GM12878 (cell line): Measurements from ENCODE around the gene ADAP1. TPM values are rescaled to one million over a fixed set of nuclear protein-coding genes. Genes with fewer than 3 reads are reported as not detected.

ENCODE experiments used
- ASH2L ChIP-seq: fragments of 300-600, 200-600 bp; sonication (generic); IDR thresholded peaks from 2 replicates; pipeline ENCODE4 v1.6.1; 2017; ENCODE audit warnings: low read depth, mild to moderate bottlenecking, borderline replicate concordance
- ATF2 ChIP-seq: IDR thresholded peaks from 2 replicates; pipeline ENCODE4 v1.6.1; 2012; ENCODE audit warnings: low read length, inconsistent platforms
- BRCA1 ChIP-seq: IDR thresholded peaks from 2 replicates; pipeline ENCODE4 v1.6.1; 2011; ENCODE audit warnings: low read depth, low read length, improper control_type of control experiment
- CREM ChIP-seq: IDR thresholded peaks from 2 replicates; pipeline ENCODE4 v1.6.1; 2014; ENCODE audit warnings: antibody characterized with exemption, low read depth
- E2F4 ChIP-seq: IDR thresholded peaks from 2 replicates; pipeline ENCODE4 v1.6.1; 2012; ENCODE audit warnings: low read depth, low read length, improper control_type of control experiment
- E4F1 ChIP-seq: fragments of 450-650 bp; IDR thresholded peaks from 2 replicates; pipeline ENCODE4 v1.6.1; 2018; ENCODE audit warnings: borderline replicate concordance, mild to moderate bottlenecking; ENCODE audit not compliant: partially characterized antibody
- PAX5 ChIP-seq: IDR thresholded peaks from 2 replicates; pipeline ENCODE4 v1.6.1; 2011; ENCODE audit warnings: low read depth, low read length, borderline replicate concordance
- PBX3 ChIP-seq: IDR thresholded peaks from 2 replicates; pipeline ENCODE4 v1.6.1; 2011; ENCODE audit warnings: mild to moderate bottlenecking, low read depth, low read length, moderate library complexity; ENCODE audit not compliant: insufficient replicate concordance
- PRDM15 ChIP-seq: fragments of 450-650 bp; formaldehyde crosslinking; IDR thresholded peaks from 2 replicates; pipeline ENCODE4 v1.4.0; 2020; ENCODE audit warnings: mild to moderate bottlenecking, moderate library complexity
- RAD51 ChIP-seq: fragments of 450-650 bp; IDR thresholded peaks from 2 replicates; pipeline ENCODE4 v1.6.1; 2016; ENCODE audit warnings: moderate library complexity, mild to moderate bottlenecking, inconsistent platforms
- RELA ChIP-seq: fragments of 450-650 bp; IDR thresholded peaks from 2 replicates; pipeline ENCODE4 v1.8.0; 2014; ENCODE audit warnings: borderline replicate concordance; ENCODE audit not compliant: partially characterized antibody
- SMAD5 ChIP-seq: IDR thresholded peaks from 2 replicates; pipeline ENCODE4 v1.6.1; 2016; ENCODE audit warnings: antibody characterized with exemption, low read depth
- SMARCA5 ChIP-seq: fragments of 450-650 bp; IDR thresholded peaks from 2 replicates; pipeline ENCODE4 v1.6.1; 2017; ENCODE audit warnings: mild to moderate bottlenecking
- STAT3 ChIP-seq: IDR thresholded peaks from 2 replicates; pipeline ENCODE4 v1.6.1; 2011; ENCODE audit warnings: low read depth, low read length, improper control_type of control experiment
- SUPT20H ChIP-seq: IDR thresholded peaks from 2 replicates; pipeline ENCODE4 v1.6.1; 2011; ENCODE audit warnings: low read depth, mild to moderate bottlenecking, low read length, moderate library complexity, borderline replicate concordance; ENCODE audit not compliant: control insufficient read depth
- SUZ12 ChIP-seq: fragments of 200-600 bp; sonication (generic); IDR thresholded peaks from one replicate; pipeline ENCODE4 v1.6.1; 2018; ENCODE audit warnings: antibody characterized with exemption, mild to moderate bottlenecking; ENCODE audit not compliant: unreplicated experiment
- TCF7 ChIP-seq: IDR thresholded peaks from 2 replicates; pipeline ENCODE4 v1.6.1; 2014; ENCODE audit warnings: antibody characterized with exemption, borderline replicate concordance
- YBX1 ChIP-seq: fragments of 450-650 bp; IDR thresholded peaks from 2 replicates; pipeline ENCODE4 v1.6.1; 2016; ENCODE audit warnings: antibody characterized with exemption
- YY1 ChIP-seq: IDR thresholded peaks from 2 replicates; pipeline ENCODE4 v1.6.1; 2011; ENCODE audit warnings: low read depth, mild to moderate bottlenecking, low read length
- ZNF274 ChIP-seq: IDR thresholded peaks from one replicate; pipeline ENCODE4 v1.8.0; 2011; ENCODE audit not compliant: insufficient read length, insufficient read depth
- ZNF622 ChIP-seq: fragments of 450-650 bp; IDR thresholded peaks from 2 replicates; pipeline ENCODE4 v1.6.1; 2017; ENCODE audit warnings: mild to moderate bottlenecking, inconsistent platforms
- polyA plus RNA-seq, 11 experiments: library from polyadenylated mRNA; depleted of rRNA in 4 of 11; unstranded in 6 of 11; stranded (reverse) in 5 of 11; fragments of >200 nt; fragmentation: Nextera tagmentation in 4 of 11; fragmentation: Illumina TruSeq in 1 of 11; extraction: Ambion mirVana in 4 of 11; extraction: Trizol in 1 of 11; gene quantifications; 1 replicate in 1 of 11; 2 replicates in 10 of 11; pipeline versions ENCODE4 v1.2.1 to v1.2.3, GENCODE V29; 2011 to 2016; ENCODE audit warnings: inconsistent platforms in 2 of 11, missing spikeins in 2 of 11, low read depth in 1 of 11
- total RNA-seq, 4 experiments: library from RNA; depleted of rRNA in 3 of 4; stranded (reverse); fragments of >200 nt in 3 of 4; fragmentation: Illumina TruSeq in 1 of 4; extraction: Trizol in 1 of 4; gene quantifications; 2 replicates each; pipeline versions ENCODE4 v1.2.1 to v1.2.3, GENCODE V29; 2013 to 2021

ADAP1 gene
- total and polyA plus RNA-seq, 10 of the 15 experiments (the other 5 are each of a cell fraction or from before 2014, with no cell fraction given) = 0.22 to 44.2 (median 22.0) TPM; not detected in 1

- TF ChIP-seq PBX3 (peak; percentile 20), STAT3 (no peak), PRDM15 (CRISPR knock-in tag) (no peak), YBX1 (peak; percentile 41; the same call in 1 of the 2 replicates), SMARCA5 (peak; percentile 24; the same call in 1 of the 2 replicates), CREM (peak; percentile 51), ZNF274 (no peak), E2F4 (no peak), E4F1 (no peak), BRCA1 (no peak), YY1 (peak; percentile 55; the same call in 1 of the 2 replicates), RAD51 (peak; percentile 44; the same call in 1 of the 2 replicates), PAX5 (0 out of 2 replicates have a peak, but pooled peaks have one; percentile 12), SMAD5 (no peak), TCF7 (no peak), ATF2 (peak; percentile 64), ASH2L (no peak), SUZ12 (no peak), RELA (no peak), SUPT20H (no peak), ZNF622 (no peak)
Observed at GRCh38 chr7:936386-937054, 18.0 kb downstream of the ADAP1 start (continued).
